ENCODE measurements around the gene ECI1.
"Not testable (repeated sequence)": the region's sequence is repeated elsewhere in the genome, so short reads cannot be mapped to it uniquely, and the experiment has no call there.

The ECI1 gene

DNA sequence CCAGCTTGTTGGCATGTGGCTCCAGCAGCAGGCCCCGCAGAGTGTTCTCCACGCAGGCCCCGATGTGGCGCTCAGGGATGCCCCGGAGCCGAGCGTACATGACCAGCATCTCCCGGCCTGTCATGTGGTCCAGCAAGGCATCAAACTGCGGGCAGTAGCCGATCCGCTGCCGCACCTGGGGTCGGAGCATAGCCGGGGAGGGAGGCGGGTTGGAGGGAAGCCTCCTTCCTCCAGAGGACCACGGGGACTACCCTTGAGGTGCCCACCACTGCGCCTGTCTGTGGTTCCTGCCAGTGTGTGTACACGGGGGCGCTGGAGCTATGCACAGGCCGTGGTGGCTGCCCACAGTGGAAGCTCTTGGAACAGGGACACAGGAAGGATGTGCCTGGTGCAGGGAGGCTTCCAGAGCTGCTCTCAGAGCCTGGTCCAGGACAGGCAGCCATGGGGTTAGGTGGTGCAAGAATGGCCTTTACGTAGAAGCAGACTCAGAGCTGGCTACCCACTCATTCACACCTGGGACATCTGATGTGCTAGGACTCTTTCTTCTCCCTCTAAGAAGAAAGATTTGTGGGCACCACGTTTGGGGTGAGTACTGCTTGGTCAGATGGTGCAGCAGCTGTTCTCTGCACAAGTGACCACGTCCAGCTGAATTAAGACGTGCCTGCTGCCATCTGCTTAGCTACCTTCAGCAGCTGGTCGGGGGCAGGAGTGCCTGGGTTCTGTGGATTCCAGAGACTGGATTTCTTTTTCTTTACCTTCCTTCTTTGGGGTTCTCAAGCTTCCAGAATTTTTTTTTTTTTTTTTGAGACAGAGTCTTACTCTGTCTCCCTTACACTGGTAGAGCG lies 27.8 kb upstream of the ECI1 start:
- no peak for DNase-seq

- DNase-seq: no peak
Measured at GRCh38 chr16:2278272-2278608, 26.9 kb upstream of the ECI1 start.

DNA sequence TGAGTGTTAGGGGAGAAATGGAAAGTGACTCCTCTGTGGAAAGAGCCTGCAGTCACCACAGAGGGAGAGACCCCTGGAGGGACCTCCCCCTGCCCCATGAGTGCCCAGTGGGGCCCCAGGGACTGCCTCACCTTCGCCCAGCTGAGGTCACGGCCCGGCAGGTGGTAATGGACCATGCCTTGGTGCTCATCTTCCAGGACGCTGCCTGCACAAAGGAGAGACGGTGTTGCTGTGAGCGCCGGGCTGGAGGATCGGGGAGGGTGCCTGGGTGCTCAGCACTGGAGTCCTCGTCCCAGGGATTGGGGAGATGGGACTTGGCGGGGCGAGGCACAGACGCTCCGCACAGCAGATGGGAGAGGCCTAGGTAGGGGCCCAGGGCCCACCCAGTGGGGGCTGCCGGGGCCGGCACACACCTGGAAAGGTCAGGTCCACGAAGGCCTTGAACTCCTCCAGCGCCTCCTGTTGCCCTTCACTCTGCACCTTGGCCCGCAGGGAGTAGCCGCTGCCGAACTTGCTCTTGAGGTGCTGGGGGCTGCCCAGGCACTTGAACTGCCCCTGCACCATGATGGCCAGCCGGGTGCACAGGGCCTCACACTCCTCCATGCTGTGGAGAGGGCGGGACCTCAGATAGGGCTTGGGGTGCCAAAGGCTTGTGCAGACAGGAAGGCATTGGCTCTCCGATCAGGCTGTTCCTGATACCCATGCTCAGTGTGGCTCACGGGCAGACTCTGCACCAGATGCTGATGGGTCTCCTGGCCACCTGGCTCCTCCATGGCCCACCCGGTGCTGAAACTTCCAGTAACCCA lies 26.3 kb upstream of the ECI1 start:
- no peak for DNase-seq

GRCh38 chr16:2276368-2277195 lies 25.2 kb upstream of the ECI1 start:
- DNase-seq: no peak

DNA sequence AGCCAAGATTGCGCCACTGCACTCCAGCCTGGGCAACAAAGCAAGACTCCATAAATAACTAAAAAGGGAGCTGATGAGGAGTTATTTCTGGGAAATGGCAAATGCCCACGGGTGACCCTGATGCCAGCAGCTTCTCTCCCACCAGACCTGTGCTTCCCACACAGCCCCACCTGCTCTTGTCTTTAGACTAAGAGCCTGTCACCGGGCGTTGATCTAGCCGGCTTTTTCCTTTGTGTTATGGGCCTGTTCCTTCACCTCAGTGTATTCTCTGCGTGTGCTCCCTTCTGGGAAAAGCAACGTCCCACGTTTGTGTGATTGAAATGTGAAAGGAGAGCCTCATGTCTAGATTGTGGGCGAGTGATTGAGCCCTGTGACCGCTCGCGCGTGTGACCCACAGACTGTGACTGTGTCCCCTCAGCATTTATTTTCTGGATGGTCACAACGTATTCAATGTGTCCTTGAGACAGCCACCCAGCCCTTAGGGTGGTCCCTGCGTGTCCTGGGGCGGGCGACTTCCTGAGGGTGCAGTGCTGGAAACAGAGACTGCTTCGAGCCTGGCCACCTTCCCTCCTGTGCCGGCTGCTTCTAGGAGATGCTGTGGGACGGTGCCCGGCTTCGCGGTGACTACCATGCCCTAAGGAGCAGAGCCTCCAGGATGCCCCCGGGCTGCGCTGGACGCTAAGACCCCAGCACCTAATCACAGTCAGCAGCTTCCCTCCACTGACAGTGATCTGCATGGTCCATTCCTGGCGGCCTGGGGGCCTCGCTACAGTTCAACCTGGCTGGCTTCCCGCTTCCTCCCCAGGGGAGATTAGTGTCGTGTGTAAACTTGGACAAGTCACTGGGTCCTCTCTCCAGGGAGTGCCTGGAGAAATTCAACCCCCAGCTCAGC lies 24.3 kb upstream of the ECI1 start:
- no peak for DNase-seq

- DNase-seq: no peak
Measured at GRCh38 chr16:2273931-2274330, 22.5 kb upstream of the ECI1 start.

DNA sequence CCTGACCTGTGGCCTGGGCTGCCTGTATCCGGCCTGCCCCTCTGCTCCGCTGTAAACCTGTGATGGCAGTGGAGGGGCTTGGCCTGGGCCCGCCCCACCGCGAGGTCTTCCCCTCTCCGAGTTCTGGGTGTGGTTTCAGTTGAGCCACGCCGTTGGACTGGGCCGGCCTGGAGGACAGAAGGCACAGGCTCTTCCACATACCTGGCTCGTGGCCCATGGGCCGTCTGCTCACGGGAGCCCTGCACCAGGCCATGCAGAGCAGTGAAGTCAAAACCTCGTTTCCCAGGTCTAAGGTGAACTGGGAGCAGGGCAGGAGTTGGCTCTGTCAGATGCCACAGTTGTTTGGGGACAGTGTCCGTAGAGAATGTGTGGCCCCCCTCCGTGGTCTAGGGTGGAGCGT lies 22.1 kb upstream of the ECI1 start:
- no peak for DNase-seq

DNA sequence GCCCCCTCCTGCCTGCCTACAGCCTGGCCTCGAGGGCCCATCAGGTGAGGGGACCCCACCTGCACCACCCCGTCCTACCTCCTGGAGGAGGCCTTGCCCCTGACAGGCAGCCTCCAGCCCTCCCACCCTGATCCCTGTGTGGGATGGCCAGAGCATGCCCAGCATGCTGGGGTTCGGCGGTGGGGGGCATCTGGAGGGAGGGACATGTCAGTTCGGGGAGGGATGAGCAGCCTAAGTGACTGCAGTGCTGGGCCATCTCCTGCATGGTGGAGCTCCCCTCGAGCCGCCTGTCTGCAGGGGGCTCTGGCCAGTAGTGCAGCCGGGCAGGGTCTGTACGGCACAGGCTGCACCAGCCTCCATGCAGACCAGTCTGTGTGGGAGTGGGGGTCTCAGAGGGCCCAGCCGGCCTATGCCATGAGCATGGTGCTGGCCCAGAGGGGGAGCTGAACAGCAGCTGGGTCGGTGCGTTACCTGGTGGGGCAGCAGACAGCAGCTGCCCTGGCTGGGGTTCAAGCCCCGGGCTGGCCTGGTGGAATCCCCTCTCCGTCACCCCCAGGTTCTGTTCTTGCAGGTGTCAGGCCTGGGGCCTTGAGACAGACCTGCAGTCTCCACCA lies 20.6 kb upstream of the ECI1 start:
- no peak for DNase-seq

DNA sequence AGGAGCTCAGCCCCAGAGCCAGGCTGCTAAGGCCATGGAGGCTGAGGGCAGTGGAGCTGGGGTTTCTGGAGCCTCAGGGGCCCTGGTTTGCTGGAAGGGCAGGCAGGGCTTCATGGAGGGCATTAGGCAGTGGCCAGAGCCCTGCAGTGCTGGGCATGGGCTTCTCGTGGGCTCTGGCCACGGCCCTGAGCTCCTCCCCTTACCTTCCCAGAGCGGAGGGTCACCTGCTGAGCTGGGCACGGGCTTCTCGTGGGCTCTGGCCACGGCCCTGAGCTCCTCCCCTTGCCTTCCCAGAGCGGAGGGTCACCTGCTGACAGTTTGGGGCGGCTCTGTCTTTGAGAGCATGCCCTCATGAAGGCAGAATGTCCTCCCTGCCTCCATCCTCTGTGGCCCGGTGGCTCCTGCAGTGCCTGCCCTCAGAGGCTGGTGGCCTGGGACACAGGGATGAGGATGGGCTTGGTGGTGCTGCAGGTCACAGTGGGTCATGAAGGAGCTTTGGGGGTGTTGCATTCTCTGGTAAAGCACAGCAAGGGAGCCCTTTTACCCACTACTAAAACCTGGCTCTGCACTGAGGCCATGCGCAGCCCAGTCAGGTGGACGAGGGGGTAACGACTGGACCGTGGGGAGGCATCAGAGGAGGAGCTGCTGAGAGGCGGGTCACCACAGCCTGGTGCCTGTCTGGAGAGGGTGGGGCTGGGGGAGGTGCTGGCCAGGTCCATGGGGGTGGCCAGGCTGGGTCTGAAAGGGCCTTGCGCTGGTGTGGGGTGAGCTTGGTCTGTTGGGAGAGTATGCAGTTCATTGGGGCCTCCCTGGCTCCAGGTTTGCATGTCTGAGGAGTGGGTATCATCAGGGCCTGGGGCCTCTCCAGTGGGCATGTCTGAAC lies 19.4 kb upstream of the ECI1 start:
- no peak for DNase-seq

GRCh38 chr16:2270070-2270462 lies 18.7 kb upstream of the ECI1 start:
- DNase-seq: no peak

DNA sequence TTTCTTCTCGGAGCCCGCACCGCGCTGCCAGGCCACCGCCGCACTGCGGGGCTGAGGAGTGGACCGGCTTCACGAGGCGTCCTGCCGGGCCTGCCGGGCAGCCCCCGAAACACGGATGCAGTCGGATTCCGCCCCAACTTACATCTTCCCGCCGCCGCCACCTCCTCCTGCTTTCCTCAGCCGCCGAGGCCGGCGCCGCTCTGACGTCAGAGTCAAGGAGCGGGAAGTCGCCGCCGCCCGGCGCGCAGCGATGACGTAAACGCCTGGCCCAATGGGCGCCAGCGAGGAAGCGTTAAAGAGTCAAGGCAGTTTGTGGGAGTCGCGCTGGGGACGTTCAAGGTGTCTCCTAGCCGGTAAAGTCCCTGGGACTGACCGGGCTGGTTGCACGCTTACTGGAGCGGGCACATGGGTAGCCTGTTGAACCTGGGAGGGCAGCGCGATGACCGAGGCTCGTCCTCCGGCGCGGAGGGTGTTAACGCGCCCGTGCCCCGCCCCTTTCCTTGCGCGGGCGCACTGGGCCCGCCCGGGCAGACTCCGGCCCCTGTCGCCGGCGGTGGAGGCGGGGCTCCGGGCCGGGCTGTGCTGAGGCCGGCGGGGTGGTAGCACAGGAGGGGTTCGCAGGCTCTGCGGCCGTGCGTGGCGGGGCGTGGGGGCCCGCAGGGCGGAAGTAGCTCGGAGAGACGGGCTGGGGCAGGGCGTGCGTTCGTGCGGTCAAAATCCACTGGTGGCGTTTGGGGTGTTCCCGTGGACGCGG lies 16.7 kb upstream of the ECI1 start, which contains the start of gene RNPS1:
RNPS1 (minus strand) TSS at position 214 of the 754 bp plus-strand sequence. CDS start 3,483 bp downstream, outside the sequence.
- peak; percentile 97 for DNase-seq

DNA sequence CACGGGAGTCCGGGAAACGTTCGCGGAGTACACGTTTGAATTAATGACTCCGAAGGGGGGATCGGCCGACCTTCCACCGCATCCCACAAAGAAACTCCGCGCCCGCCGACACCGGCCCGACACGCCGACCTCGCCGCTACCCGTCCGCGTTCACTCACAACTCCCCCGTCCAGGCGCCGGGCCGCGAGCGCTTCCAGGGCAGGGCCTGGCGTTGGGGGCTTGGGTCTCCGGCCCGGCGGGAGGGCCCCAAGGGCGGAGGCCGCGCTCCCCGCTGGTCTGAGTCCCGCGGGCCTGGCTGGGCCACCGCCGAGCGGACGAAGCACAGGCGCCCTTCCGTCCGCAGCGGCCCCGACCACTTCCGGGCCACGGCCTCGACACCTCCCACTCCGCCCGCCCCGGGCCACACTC lies 16.1 kb upstream of the ECI1 start:
- DNase-seq: not testable (repeated sequence)

DNA sequence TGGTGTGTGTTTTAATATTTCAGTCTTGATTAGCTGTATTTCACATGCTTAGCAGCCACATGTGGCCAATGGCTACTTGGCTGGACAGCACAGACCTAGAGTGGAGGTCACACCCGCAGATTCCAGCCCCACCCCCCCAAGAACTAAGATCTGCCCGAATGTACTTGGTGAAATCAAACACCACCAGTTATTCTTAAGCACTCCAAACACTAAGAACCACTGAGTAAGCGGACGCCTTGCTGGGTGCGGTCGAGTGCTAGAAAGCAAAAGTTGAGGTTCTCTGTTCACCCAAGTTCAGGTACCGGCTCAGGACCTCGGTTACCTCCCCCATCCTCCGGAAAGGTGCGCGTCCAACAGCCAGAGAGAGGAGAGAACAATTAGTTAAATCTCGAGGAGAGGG lies 15.5 kb upstream of the ECI1 start:
- DNase-seq: not testable (repeated sequence)

- DNase-seq: not testable (repeated sequence)
Measured at GRCh38 chr16:2263026-2263425, 11.6 kb upstream of the ECI1 start.

DNA sequence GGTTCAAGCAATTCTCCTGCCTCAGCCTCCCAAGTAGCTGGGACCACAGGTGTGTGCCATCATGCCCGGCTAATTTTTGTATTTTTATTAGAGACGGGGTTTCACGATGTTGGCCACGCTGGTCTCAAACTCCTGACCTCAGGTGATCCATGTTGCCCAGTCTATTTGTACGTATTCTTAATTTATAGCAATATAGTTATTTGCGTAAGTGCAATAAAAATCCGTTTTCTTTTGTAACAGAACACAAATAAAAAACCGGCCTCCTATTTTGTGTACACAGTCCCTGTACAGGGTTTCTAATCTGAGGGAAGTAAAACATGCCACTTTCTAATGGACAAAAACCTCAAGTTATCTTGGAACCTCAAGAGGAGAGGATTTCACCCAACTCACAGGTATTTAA lies 8.9 kb upstream of the ECI1 start:
- no peak for DNase-seq

- not testable (repeated sequence) for DNase-seq
Measured at GRCh38 chr16:2258530-2258929, 7.1 kb upstream of the ECI1 start.

- no peak for DNase-seq
Measured at GRCh38 chr16:2257726-2258125, 6.3 kb upstream of the ECI1 start.

- no peak for DNase-seq
Measured at GRCh38 chr16:2256531-2257140, 5.2 kb upstream of the ECI1 start.

DNA sequence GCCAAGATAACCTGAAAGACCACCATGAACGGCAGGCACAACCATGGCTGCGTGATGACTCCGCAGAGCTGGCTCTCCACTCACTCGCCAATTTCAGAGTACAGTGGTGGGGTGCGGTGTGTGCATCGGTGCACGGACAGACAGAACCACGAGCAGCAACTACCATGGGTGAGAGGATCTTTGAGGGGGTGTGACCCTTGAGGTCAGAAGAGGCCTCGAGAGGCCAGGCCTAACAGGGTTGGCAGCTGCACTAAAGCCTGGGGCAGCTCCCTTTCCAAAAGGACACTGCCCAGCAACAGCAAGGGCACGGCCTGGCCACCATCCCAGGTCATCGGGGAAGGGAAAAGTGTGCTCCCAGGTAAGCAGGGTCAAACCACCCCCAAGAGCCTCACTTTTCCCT lies 1.9 kb upstream of the ECI1 start:
- no peak for DNase-seq

GRCh38 chr16:2252806-2253148 lies 1.4 kb upstream of the ECI1 start:
- DNase-seq: no peak
